ENCODE results near the gene CAV2.

- TF ChIP-seq, protein P1, sequence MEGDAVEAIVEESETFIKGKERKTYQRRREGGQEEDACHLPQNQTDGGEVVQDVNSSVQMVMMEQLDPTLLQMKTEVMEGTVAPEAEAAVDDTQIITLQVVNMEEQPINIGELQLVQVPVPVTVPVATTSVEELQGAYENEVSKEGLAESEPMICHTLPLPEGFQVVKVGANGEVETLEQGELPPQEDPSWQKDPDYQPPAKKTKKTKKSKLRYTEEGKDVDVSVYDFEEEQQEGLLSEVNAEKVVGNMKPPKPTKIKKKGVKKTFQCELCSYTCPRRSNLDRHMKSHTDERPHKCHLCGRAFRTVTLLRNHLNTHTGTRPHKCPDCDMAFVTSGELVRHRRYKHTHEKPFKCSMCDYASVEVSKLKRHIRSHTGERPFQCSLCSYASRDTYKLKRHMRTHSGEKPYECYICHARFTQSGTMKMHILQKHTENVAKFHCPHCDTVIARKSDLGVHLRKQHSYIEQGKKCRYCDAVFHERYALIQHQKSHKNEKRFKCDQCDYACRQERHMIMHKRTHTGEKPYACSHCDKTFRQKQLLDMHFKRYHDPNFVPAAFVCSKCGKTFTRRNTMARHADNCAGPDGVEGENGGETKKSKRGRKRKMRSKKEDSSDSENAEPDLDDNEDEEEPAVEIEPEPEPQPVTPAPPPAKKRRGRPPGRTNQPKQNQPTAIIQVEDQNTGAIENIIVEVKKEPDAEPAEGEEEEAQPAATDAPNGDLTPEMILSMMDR (conservative IDR thresholded peaks at IDR 0.05; ENCODE audit: low read depth, low read length), result no peak
- TF ChIP-seq EZH2 (IDR thresholded peaks at IDR 0.05; ENCODE audit: borderline replicate concordance, low read depth, low read length, poor library complexity, severe bottlenecking), result no peak
Observed at GRCh38 chr7:116478834-116479233, 20.7 kb upstream of the CAV2 start.
